Measurements from ENCODE around the gene HSPA1A.

DNA sequence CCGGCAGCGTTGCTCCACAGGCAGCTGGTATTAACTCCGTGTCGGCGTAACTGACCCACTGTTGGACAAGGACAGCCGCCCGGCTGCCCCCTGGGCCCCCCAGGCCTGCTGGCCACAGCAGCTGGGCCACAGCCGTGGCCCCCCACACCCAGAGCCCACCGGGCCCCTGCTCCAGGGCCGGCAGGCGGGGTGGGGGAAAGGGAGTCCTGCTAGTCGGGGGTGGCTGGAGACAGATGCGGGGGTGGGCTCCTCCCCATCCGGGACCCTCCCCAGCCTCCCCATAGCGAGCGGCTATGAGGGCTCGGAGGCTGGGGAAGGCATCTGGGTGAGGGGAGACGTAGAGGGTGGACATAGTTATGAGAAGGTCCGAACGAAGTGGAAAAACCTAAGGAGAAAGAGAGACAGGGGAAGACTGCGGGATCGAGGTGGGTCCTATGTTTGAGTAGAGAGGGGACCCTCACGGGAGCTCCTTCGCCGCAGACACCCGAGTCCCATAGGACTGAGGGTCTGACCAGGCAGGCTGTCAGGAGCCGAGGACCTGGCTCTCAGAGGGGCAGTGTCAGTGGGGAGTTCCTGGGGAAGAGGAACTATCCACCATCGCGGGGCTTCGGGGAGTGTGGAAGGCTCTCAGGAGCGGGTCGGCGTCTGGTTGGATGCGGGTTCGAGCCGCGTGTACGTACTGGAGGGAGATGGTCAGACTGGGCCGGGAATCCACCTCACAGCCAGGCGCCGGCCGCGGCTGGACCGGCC lies 20.3 kb upstream of the HSPA1A start:
- no peak for TF ChIP-seq TAF1 (conservative IDR thresholded peaks at IDR 0.05)
- no peak for TF ChIP-seq CTCF (IDR thresholded peaks at IDR 0.05; ENCODE audit: low read depth, low read length, missing input control)
- TF ChIP-seq GABPA (IDR thresholded peaks at IDR 0.05 in 1 of 2, conservative IDR thresholded peaks at IDR 0.05 in 1 of 2): no peak
- no peak for TF ChIP-seq EGR1 (IDR thresholded peaks at IDR 0.05; ENCODE audit: low read depth in 2 of 2)
- TF ChIP-seq, protein P1, sequence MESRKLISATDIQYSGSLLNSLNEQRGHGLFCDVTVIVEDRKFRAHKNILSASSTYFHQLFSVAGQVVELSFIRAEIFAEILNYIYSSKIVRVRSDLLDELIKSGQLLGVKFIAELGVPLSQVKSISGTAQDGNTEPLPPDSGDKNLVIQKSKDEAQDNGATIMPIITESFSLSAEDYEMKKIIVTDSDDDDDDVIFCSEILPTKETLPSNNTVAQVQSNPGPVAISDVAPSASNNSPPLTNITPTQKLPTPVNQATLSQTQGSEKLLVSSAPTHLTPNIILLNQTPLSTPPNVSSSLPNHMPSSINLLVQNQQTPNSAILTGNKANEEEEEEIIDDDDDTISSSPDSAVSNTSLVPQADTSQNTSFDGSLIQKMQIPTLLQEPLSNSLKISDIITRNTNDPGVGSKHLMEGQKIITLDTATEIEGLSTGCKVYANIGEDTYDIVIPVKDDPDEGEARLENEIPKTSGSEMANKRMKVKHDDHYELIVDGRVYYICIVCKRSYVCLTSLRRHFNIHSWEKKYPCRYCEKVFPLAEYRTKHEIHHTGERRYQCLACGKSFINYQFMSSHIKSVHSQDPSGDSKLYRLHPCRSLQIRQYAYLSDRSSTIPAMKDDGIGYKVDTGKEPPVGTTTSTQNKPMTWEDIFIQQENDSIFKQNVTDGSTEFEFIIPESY (IDR thresholded peaks at IDR 0.05): no peak
